T follicular helper cell (primary cell): Measurements from ENCODE around the gene ST6GAL1.
"Not testable (repeated sequence)": the region's sequence is repeated elsewhere in the genome, so short reads cannot be mapped to it uniquely, and the experiment has no call there.

Source experiments
- DNase-seq: peaks from one replicate; pipeline ENCODE4 v3.0.0-alpha.2; 2020; ENCODE audit warnings: low read depth

Gene ST6GAL1

GRCh38 chr3:186940967-186941366 is 10.6 kb downstream of the ST6GAL1 start:
- no peak for DNase-seq

- DNase-seq = no peak
These were observed 11.8 kb downstream of the ST6GAL1 start for GRCh38 chr3:186942168-186942567.

GRCh38 chr3:186945255-186945823 is 15.0 kb downstream of the ST6GAL1 start:
- DNase-seq = no peak

DNA sequence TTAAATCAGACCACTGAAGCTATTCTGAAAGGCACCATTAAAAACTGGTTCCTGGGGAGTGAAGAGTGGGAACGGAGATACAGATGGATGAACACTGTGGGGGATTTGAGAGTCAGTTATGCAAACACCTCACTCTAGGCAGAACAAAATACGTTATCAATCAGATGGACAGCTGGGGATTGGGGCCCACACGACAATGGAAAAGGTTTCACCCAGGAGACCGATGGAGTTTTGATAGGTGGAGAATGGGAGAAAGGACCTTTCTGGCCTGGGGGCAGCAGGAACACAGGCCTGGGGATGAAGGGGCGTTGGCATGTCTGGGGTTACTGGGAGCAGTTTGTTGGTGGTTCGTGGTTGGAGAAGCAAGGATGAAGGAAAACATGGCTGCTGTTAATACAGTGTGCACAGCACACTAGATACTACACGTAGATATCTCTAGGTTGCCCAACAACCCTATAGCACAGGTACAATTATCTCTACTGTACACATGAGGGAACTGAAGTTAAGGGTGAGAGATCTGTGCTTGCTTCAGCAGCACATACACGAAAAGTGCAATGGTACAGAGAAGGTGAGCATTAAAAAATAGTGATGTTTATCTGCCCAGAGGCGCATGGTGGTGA is 16.5 kb downstream of the ST6GAL1 start:
- no peak for DNase-seq

- no peak for DNase-seq
These were observed 19.1 kb downstream of the ST6GAL1 start for GRCh38 chr3:186949281-186949982.

DNA sequence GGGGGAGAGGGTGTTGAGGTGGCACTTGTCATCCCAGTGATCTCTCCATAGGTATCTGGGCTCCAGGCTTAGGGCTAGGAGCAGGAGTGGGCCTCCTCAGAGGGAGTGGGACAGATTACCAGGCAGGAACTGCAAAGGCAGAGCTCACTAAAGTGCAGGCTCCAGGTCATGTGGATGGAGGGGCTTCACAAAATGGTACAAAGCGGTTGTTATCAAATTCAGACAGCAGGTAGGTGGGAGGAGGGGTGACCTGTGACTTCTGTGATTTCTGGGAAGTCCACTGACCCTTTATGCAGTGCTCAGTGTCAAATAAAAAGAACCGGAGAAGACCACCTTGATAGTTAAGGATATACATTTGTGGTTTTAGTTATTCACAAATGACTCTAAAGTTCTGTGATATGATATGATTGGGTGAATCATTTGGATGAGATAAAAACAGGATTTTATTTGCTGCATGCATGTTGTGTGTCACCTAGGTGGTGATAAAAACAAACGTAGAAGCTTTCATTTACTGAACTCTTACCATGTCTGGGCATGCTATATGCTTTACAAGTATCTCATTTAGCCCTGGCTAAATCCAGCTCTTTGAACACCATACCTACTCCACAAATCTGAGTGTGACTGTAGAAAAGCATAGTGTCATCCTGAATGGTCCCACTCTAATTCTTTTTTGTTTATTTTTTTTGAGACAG is 20.2 kb downstream of the ST6GAL1 start:
- no peak for DNase-seq

DNA sequence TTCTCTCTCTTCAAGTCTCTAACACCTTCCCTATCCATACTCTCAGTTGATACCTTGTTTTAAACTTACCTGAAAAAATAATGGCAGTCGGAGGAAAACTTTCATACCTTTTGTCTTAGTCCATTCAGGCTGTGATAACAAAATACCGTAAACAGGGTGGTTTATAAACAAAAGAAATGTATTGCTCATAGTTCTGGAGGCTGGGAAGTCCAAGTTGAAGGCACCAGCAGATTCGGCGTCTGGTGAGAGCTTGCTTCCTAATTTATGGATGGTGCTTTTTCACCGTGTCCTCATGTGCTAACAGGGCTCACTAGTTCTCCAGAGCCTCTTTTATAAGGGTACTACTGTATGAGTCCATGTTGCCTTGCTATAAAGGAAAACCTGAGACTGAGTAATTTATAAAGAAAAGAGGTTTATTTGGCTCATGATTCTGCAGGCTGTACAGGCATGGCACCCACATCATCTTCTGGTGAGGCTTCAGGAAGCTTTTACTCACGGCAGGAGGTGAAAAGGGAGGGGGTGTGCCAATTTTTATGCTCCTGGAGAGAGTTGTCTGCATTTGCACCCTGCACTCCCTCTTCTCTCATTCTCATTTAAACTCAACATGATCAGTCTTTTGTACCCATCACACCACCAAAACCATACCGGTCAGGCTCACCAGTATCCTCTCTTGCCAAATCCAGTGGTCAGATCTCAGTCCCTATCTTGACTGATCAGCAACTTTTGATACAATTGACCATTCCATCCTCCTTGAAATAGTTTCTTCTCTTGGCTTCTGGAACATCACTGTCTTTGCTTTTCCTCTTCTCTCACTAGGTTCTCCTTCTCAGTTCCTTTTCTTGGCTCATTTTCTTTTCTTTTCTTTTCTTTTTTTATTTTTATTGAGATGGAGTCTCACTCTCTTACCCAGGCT is 21.6 kb downstream of the ST6GAL1 start:
- DNase-seq = no peak

DNA sequence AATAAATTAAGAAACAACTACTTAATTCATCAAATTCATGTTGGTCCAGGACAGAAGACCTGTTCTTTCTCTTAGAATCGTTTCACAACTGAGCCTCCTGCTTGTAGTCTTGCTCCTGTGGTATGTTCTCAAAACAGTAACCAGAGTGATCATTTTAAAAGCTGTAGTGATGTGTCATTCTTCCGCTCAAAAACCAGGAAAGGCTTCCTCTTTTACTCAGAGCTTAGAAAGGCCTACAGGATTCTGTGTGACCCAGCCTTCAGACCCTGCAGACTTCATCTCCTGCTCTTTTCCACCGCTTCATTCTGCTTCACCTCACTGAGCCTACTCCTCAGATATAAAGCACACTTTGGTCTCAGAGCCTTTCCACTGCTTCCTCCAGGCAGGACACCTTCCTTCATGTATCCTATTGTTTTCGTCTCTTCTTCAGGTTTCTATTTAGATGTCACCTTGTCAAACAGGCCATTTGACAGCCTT is 22.7 kb downstream of the ST6GAL1 start:
- DNase-seq = no peak

- DNase-seq = not testable (repeated sequence)
These were observed 23.8 kb downstream of the ST6GAL1 start for GRCh38 chr3:186953992-186954699.

DNA sequence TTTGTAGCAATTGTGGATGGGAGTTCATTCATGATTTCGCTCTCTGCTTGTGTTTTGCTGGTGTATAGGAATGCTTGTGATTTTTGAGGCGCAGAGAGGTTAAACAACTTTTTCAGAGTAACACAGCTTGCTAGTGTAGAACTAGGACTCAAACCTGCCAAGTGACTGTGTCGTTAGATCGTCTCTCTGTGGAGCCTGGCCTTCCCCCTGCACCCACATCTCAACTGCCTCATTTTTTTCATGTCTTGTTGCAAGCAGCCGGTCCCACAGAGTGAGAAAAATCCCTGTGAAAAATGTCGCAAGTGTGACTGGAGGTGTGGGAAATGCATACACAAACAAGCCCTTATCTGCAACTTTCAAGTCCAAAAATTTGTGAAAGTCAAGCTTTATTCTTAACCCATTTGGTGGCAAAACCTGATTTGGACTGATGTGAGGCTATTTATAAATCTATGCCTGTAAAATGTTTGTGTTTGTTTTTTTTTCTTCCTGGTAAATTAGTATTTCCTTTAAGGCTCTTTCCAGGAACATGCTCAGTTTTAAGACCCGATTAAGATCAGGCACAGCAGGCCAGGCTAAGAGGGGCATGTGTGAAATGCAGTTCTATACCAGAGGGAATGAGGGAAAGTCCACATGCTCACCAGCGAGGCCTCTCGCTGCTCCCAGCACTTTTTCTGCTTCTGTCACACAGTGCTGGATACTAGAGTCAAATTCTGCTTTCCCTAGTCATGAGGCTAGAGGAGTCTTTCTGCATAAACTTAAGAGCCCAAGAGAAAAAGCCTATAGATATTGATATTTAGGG is 25.8 kb downstream of the ST6GAL1 start:
- DNase-seq = no peak

- DNase-seq = no peak
These were observed 28.8 kb downstream of the ST6GAL1 start for GRCh38 chr3:186959029-186959624.

DNA sequence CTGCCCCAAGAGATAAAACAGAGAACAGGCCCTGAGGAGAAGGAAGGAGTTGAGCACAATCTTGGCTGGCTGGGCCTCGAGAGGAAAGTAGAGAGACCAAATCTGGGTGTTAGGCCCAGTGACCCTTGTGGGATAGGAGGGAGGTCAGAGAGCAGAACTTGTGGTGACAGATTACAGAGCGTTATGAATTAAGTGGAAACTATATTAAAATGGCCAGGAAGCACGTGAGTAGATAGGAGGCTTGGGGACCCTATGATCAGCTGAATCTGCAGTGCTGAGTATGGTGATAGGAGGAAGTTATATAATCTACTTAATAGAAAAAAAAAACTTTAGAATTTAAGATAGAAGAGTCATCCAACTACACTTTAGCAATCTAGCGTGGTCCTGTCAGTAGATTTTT is 30.0 kb downstream of the ST6GAL1 start:
- DNase-seq = no peak

GRCh38 chr3:186962445-186962844 is 32.1 kb downstream of the ST6GAL1 start:
- DNase-seq = no peak

DNA sequence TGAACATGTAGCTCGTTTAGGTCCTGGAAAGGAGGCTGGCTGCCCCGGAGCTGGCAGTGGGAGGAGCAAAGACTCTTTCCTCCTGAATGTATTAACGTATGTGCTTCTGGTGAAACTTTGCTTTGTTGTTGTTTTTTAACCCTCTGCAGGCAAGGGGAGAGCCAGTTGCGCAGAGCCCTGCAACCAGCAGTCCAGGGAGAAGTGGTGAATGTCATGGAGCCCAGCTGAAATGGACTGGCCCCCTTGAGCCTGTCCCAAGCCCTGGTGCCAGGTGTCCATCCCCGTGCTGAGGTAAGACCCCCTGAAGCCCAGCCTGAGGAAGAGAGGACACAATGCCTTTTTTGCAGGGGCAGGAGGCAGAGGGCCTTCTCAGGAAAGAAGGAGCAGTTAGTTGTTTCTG is 33.3 kb downstream of the ST6GAL1 start:
- DNase-seq = no peak

DNA sequence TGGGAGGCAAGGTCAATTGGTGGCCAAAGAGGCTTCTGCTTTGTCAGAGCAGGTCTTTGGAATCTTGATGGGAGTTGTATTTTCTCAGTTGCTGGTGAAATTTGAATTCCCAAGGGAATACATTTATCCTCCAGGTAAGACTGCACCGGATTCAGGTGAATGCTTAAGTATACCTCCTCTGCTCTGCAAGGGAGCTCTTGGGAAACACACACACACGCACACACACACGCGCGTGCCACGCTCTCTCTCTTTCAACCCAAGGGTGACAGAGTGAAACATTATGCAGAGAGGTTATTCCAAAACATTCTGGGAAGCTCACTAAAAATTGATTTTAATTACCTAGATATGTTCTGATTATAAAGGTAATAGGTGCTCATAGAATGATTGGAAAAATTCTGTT is 33.7 kb downstream of the ST6GAL1 start:
- DNase-seq = no peak

GRCh38 chr3:186964616-186965015 is 34.3 kb downstream of the ST6GAL1 start:
- no peak for DNase-seq

DNA sequence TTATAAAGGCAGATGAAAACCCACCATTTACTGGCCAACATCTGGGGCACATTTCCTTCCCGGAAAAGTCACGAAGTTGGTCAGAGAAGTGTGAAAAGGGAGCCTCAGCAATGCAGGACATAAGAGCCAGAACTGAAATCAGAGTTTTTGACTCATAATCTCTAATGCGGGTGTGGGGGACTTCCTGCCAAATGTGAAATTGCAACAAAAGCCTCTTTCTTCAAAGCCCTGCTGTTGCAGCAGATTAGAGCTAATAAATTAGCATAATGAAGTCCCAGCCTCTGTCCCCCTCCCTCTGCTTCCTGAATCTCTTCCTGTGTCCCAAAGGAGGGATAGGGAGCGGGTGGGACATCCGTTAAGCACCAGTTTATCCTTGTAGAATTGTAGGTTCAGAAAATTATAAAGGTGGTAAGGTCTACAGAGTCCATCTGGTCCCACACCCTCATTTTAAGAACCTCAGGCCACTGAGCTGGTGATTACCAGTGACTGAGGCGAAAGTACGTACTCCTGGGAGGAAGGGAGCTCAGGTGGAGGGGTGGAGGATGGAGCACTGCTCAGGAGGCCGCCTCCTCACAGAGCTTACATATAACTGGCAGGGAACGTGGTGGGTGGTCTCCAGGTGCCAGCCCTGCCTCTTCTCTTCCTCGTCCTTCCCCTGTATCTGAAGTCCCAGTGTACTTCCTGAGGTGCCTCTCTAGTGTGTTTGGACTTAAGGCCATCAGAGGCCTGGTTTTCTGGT is 35.0 kb downstream of the ST6GAL1 start:
- DNase-seq = no peak

- no peak for DNase-seq
These were observed 36.1 kb downstream of the ST6GAL1 start for GRCh38 chr3:186966406-186966805.

DNA sequence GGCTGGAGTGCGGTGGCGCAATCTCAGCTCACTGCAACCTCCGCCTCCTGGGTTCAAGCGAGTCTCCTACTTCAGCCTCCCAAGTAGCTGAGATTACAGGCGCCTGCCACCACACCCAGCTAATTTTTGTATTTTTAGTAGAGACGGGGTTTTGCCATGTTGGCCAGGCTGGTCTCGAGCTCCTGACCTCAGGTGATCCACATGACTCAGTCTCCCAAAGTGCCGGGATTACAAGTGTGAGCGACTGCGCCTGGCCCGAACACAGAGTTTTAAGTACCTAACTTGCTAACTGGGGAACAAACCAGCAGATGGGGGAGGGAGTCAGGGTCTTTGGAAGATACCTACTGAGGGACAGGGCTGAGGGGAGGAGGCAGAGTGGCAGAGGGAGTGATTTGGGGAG is 36.9 kb downstream of the ST6GAL1 start:
- not testable (repeated sequence) for DNase-seq
